Measurements from ENCODE around the gene PCDHGC3.
A peak's percentile ranks its signal among the peaks of the same experiment; 100 is the strongest.

Gene PCDHGC3

DNA sequence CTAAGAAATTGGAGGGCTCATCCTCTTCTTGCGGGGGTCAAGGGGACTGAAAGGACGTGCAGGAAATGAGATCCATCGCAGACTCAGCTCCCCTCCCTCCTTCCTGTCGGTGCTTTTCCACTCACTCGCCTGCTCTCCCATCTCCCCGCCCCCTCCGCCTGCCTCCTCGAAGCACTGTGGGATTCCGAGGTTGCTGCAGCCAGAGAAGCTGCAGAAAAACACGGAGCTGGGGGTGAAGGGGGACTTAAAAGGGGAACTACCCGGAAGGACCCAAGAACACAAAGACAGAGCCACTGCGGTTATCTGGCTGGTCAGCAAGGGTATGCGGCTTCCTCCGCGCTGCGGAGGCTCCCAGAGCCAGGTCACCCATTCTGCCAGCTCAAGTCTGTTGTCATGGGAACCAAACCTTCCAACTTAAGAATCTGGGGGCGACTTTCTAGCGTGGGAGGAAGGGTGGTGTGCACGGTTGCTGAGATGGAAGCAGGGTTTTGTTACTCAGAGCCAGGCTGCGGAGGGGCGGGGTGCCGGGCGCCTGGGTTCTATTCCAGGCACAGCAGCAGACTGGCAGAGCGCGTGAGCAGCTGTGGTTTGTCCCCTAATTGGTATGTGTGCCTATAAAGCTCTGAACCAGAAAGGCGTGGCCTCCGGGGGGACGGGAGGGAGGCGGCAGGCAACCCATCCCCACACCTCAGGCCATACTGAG lies 38.0 kb downstream of the PCDHGC3 start:
- H3K4me3 ChIP-seq (ENCODE audit: low read length), result peak overlapping the region; percentile 60
- DNase-seq (ENCODE audit: low read depth), result peak; percentile 98
- TF ChIP-seq, protein P1, sequence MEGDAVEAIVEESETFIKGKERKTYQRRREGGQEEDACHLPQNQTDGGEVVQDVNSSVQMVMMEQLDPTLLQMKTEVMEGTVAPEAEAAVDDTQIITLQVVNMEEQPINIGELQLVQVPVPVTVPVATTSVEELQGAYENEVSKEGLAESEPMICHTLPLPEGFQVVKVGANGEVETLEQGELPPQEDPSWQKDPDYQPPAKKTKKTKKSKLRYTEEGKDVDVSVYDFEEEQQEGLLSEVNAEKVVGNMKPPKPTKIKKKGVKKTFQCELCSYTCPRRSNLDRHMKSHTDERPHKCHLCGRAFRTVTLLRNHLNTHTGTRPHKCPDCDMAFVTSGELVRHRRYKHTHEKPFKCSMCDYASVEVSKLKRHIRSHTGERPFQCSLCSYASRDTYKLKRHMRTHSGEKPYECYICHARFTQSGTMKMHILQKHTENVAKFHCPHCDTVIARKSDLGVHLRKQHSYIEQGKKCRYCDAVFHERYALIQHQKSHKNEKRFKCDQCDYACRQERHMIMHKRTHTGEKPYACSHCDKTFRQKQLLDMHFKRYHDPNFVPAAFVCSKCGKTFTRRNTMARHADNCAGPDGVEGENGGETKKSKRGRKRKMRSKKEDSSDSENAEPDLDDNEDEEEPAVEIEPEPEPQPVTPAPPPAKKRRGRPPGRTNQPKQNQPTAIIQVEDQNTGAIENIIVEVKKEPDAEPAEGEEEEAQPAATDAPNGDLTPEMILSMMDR (conservative IDR thresholded peaks at IDR 0.05; ENCODE audit: low read depth, low read length), result no peak

GRCh38 chr5:141514330-141515133 lies 38.8 kb downstream of the PCDHGC3 start:
- H3K4me3 ChIP-seq (ENCODE audit: low read length), result no peak overlapping the region
- TF ChIP-seq, protein P1 (conservative IDR thresholded peaks at IDR 0.05; ENCODE audit: low read depth, low read length), result no peak

DNA sequence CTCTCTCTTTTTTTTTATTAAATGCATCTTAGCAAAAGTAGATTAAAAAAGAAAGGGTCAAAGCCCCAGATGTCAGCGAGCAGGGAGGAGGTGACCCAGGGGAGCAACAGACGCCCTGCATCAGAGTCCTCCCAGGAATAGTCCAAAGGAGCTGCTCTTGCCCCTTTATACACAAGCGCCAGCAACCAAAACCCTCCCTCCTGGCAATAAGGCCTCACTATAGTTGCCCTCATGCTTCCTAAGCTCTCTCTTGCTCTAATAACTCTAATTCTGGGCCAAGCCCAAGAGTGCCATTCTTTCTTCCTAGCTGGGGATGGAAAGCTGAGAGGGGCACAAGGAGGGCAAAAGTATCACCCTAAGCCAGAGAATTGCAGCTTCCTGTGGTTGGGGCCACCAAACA lies 39.4 kb downstream of the PCDHGC3 start:
- H3K4me3 ChIP-seq (ENCODE audit: low read length), result no peak overlapping the region
- DNase-seq (ENCODE audit: low read depth), result no peak
- TF ChIP-seq, protein P1 (conservative IDR thresholded peaks at IDR 0.05; ENCODE audit: low read depth, low read length), result no peak

More at GRCh38 chr5:141514330-141515133, 38.8 kb downstream of the PCDHGC3 start:
- no peak for DNase-seq (ENCODE audit: low read depth)

DNA sequence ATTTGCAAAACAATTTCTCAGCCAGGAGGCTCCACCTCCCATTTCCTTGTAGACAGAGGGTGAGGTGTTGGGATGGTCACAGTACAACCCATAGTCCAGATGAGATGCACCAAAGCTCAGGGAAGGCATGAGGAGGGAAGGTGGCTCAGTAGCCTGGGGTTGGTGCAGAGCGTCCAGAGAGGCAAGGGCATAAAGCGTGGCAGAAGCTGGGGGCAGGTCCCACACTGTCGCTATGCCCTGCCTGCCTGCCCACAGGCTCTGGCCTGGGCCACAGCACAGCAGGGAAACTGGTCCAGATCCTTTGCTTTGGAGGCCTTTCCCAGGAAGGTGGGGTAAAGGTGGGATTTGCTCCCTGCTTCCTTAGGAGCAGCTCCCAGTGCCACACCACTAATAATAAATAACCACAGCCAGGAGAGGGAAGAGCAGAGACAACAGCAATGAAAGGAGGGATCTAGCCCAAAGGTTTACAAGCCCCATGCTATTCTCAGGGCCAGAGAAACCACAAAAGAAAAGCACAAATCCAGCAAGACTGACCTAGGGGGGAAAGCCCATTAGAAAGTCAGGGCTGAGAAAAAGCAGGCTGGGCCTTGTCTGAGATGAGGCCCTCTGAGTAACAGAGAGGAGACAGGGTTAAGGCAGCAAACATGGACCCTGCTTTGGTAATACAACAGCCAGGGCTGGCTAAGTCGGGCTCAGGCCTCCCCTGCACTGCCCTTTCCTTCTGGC lies 40.3 kb downstream of the PCDHGC3 start:
- no peak overlapping the region for H3K4me3 ChIP-seq (ENCODE audit: low read length)
- TF ChIP-seq, protein P1 (conservative IDR thresholded peaks at IDR 0.05; ENCODE audit: low read depth, low read length), result no peak
- DNase-seq (ENCODE audit: low read depth), result no peak

- no peak overlapping the region for H3K4me3 ChIP-seq (ENCODE audit: low read length)
- TF ChIP-seq, protein P1 (conservative IDR thresholded peaks at IDR 0.05; ENCODE audit: low read depth, low read length), result no peak
- no peak for DNase-seq (ENCODE audit: low read depth)
Measured at GRCh38 chr5:141516672-141517025, 40.9 kb downstream of the PCDHGC3 start.

DNA sequence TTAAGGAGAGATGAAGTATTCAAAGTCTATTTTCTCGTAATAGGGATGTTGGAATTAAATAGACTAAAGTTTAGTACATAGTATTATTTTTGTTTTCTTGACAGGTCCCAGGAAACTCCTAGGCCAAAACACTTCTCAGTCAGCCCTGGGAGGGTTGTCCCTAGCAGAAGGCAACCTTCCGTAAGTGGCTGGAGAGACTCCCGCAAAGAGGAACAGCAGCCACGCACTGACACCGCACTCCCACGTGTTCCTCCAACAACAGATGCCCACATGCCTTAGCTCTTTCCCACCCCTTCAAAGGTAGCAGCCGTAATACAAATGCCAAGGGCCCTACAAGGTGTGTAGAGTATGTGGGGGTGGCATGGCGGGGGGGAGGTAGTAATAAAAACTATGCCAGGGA lies 41.5 kb downstream of the PCDHGC3 start:
- no peak overlapping the region for H3K4me3 ChIP-seq (ENCODE audit: low read length)
- TF ChIP-seq, protein P1 (conservative IDR thresholded peaks at IDR 0.05; ENCODE audit: low read depth, low read length), result no peak
- no peak for DNase-seq (ENCODE audit: low read depth)

Measured in retinal pigment epithelial cell (primary cell).